GM10847 (cell line): ENCODE results near the gene SLC9A9.

ENCODE experiments used
- POLR2A ChIP-seq: IDR thresholded peaks from 2 replicates; pipeline ENCODE4 v1.6.1; 2011; ENCODE audit not compliant: insufficient read length; ENCODE audit errors: extremely low read depth

SLC9A9 gene

GRCh38 chr3:143295201-143296080, 552.8 kb downstream of the SLC9A9 start:
- TF ChIP-seq POLR2A: no peak

DNA sequence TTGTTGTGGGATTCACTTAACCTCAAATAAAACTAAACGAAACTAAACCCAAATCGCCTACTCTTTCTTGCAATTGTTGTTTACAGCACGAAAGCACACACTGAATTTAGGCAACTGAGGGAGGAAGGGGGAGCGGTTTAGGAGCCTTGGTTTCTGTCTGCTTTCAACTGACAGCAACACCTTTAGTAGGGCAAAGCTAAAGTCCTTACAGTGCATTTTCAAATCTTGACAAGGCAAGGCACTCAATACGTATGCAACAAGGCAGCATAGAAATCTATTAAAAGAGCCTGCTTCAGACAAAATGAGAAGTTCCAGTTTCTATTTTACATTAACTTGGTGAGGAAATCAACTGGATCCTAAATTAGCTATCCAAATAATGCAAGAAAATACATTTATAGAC, 554.1 kb downstream of the SLC9A9 start:
- no peak for TF ChIP-seq POLR2A

GRCh38 chr3:143291836-143292447, 556.3 kb downstream of the SLC9A9 start:
- TF ChIP-seq POLR2A: no peak

GRCh38 chr3:143288944-143289343, 559.3 kb downstream of the SLC9A9 start:
- TF ChIP-seq POLR2A: no peak

DNA sequence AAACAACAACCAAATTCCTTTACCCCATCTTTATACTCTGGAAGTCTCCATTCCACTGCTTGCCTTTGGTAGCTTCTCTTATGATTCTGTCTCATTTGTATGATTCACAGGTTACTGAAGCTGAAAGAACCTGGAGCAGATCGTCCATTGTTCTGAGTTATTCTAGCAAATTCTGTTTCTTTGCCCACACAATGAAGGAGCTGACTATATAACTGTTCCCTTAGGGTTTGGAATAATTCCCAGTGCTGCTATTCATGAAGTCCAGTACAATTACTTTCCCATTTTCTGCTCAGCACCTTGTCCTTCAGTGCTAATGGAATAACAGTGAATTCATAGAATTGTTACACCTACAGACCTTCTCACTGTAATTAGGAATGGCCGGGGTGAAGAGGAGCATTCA, 560.9 kb downstream of the SLC9A9 start:
- TF ChIP-seq POLR2A: no peak

DNA sequence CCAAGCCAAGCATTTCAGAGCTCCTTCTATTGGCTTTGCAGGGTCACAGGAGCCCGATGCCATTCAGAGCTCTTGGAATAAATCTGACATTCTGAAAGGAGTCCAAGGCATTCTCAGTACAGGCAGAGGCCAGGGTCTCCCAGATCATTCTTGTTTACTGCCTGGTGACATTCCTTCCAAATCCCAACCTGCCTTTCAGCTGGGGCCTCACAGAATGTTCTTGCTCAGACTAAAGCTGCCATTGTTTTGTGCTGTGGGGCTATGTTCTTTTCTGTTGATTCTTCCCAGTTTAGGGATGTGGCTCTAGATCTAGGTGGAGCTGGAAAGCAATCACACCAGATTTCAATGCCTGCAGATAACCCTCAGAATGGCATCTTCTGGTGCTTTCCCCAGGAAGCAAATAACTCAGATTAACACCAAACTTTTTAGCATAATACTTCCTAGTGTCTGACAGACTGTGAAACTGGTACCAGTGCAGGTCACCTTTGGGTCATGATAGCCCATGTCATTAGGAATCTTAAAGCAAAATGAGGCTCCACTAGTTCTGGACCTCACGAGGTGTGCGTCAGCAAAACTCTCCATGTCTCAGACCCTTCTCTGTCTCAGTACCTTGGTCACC, 561.8 kb downstream of the SLC9A9 start:
- no peak for TF ChIP-seq POLR2A

DNA sequence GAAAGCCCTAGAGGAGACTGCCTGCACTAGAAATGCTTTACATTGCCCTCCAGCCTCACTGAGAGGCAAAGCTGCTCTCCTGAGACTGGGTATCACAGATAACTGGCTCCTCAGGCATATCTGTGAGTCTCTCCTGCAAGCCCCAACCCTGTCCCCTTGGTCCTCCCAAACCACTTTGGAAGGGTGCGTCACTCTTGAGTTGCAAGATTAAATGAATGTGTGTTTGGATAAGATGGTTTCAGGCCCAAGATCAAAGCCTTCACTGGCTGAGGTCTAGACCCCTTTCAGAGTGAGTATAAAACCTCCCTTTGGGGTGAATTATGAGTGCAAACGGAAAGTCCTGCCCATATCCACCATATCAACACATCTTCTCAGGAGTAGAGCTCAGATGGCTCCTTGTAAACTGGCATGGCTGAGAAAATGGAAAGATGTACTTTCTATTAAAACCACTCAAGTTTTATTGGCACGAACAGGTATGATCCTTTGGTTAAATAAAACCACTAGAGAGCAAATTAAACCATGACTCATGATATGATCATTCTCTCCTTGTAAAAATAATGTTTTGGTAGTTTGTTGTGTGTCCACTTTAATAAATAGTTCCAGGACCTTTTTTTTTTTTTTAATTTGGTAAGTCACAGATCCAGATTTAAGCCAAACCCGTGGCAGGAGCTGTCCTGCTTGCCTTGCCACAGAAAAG, 564.7 kb downstream of the SLC9A9 start:
- no peak for TF ChIP-seq POLR2A

- TF ChIP-seq POLR2A: no peak
Measured at GRCh38 chr3:143280984-143281383, 567.3 kb downstream of the SLC9A9 start.

- no peak for TF ChIP-seq POLR2A
Measured at GRCh38 chr3:143278721-143279120, 569.5 kb downstream of the SLC9A9 start.

- no peak for TF ChIP-seq POLR2A
Measured at GRCh38 chr3:143277531-143277930, 570.7 kb downstream of the SLC9A9 start.

- no peak for TF ChIP-seq POLR2A
Measured at GRCh38 chr3:143276592-143276991, 571.7 kb downstream of the SLC9A9 start.

GRCh38 chr3:143273975-143274690, 574.1 kb downstream of the SLC9A9 start:
- TF ChIP-seq POLR2A: no peak

DNA sequence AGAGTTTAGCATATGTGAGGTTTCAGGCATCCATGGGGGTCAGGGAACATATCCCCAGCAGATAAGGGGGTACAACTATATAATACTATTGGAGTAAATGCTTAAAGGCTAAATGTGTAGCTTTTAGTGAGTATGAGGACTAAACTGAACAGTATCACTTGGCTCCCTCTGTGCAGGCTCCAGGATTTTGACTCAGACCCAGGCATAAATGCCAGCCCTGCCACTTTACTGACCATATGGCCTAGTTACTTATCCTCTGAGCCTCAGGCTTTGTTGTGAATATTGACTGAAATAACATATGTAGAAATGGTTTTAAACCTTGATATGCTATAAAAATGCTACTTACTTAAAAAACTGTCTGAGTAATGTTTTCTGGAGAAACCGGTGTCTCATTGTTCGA, 577.1 kb downstream of the SLC9A9 start:
- no peak for TF ChIP-seq POLR2A

DNA sequence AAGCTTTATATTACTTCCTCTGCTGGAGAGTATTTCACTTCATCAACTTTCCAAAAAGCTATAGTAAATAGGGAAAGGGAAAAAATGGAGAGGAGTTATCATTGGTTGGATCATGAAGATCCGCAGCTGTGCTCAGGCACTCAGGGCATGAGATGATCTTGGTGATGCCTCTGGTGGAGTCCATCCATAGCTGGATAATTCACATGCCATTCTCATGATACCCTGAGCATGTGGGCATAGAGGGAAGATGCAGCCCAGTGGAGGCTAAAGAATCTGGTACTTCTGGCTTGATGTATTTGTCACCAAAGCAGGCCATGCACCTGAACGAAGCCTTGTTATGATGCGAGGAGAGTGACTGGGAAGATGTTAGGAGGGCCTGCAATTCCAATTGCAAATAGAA, 578.5 kb downstream of the SLC9A9 start:
- TF ChIP-seq POLR2A: no peak

DNA sequence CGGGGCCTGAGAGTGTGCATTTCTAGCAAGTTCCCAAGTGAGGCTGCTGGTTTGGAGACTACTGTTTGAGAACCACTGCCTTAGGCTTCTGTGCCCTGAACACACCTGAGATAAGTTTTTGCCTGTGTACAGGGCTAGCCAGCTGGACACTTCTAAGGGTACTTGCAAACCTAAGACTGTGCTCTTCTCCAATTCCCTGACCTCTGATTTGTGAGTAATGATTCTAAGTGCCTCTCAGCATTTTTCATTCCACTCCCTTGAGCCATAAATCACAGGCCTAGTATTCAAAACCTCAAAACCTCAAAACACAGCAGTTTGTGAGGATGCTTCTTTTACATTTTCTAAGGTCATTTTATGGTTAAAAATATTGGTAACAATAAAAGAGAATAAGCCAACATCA, 580.3 kb downstream of the SLC9A9 start:
- TF ChIP-seq POLR2A: no peak
